Neural crest cell (in vitro differentiated cells): ENCODE measurements around the gene ARL15. TPM values are rescaled to one million over a fixed set of nuclear protein-coding genes. Genes with fewer than 3 reads are reported as not detected.

Source experiments
- DNase-seq: peaks from one replicate; pipeline ENCODE4 v3.0.0; 2021; ENCODE audit warnings: low read depth, mixed read lengths, low spot score
- H3K27ac Mint-ChIP-seq: one replicate; pipeline ENCODE4 v1.8.0; 2021; ENCODE audit warnings: mild to moderate bottlenecking, mixed read lengths; ENCODE audit not compliant: unreplicated experiment
- H3K27me3 Mint-ChIP-seq: 2 replicates; pipeline ENCODE4 v1.8.0; 2021; ENCODE audit warnings: low read depth, mild to moderate bottlenecking, mixed read lengths
- H3K36me3 Mint-ChIP-seq: 2 replicates; pipeline ENCODE4 v1.8.0; 2021; ENCODE audit warnings: low read depth, mild to moderate bottlenecking, mixed read lengths
- H3K4me1 Mint-ChIP-seq: 2 replicates; pipeline ENCODE4 v1.8.0; 2021; ENCODE audit warnings: mixed read lengths
- H3K4me3 Mint-ChIP-seq: one replicate; pipeline ENCODE4 v1.8.0; 2021; ENCODE audit warnings: mild to moderate bottlenecking, mixed read lengths
- H3K9me3 Mint-ChIP-seq: 2 replicates; pipeline ENCODE4 v1.8.0; 2021; ENCODE audit warnings: mixed read lengths
- total RNA-seq: library from RNA; stranded (reverse); gene quantifications from 2 replicates; pipeline ENCODE4 v1.2.1, GENCODE V29; 2021
- TF ChIP-seq, protein P1 (sequence below): fragments of 200-600 bp; sonication (generic); conservative IDR thresholded peaks from 2 replicates; pipeline ENCODE4 v1.5.0; 2021; ENCODE audit warnings: antibody characterized with exemption, mild to moderate bottlenecking

ARL15 gene
- total RNA-seq, 1 donor from 2014 or later, result 18.4 TPM

DNA sequence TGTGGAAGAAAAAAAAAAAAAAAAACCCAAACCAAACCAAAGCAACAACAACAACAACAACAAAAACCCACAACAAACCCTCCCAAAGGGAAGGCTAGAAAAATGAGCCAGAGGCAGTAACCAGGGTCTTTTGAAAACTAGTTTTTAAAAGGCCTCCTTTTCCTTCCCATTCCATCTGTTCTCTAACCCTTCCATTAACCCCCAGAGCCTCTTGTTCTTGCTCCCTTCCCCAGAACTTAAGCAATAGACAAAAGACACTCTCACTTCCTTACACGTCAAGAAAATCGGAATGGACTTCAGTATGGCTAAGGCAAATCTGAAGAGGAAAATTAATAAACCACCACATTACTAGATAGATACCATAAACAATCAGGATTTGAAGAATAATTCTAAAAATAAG, 292.8 kb downstream of the ARL15 start:
- peaks cover 9% of the 10 kb centered on the region for H3K9me3 Mint-ChIP-seq
- H3K36me3 Mint-ChIP-seq, result peaks cover 21% of the 10 kb centered on the region
- peaks cover 58% of the 10 kb centered on the region for H3K4me1 Mint-ChIP-seq
- H3K4me3 Mint-ChIP-seq, result no peak overlapping the region
- no peaks in the 10 kb centered on the region for H3K27me3 Mint-ChIP-seq
- DNase-seq, result no peak
- peak overlapping the region; percentile 9 for H3K27ac Mint-ChIP-seq
- TF ChIP-seq, protein P1, sequence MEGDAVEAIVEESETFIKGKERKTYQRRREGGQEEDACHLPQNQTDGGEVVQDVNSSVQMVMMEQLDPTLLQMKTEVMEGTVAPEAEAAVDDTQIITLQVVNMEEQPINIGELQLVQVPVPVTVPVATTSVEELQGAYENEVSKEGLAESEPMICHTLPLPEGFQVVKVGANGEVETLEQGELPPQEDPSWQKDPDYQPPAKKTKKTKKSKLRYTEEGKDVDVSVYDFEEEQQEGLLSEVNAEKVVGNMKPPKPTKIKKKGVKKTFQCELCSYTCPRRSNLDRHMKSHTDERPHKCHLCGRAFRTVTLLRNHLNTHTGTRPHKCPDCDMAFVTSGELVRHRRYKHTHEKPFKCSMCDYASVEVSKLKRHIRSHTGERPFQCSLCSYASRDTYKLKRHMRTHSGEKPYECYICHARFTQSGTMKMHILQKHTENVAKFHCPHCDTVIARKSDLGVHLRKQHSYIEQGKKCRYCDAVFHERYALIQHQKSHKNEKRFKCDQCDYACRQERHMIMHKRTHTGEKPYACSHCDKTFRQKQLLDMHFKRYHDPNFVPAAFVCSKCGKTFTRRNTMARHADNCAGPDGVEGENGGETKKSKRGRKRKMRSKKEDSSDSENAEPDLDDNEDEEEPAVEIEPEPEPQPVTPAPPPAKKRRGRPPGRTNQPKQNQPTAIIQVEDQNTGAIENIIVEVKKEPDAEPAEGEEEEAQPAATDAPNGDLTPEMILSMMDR, result no peak

DNA sequence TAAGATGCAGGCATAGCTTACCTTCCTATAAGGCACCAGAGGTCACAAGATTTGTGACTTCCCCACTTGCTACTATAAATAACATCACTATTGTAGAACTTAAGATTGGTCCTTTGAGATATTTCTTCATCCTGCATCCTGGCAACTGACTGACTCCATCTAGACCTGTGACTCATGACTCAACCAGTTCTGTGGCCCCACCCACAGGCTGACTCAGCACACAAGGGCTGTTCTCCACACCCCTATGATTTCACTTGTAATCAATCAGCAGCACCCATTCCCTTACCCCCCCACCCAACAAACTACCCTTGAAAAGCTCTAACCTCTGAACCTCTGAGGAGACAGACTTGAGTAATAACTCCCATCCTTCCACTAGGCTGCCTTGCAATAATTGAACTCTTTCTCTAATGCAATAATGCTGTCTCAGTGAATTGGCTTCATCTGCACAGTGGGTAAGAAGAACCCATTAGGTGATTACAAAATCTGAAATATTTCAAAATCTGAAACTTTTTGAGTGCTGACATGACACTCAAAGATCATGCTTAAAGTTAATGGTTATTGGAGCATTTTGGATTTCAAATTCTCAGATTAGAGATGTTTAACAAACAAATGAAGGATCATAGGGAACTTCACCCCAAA, 296.7 kb downstream of the ARL15 start:
- H3K9me3 Mint-ChIP-seq, result peaks cover 12% of the 10 kb centered on the region
- no peak overlapping the region for H3K4me3 Mint-ChIP-seq
- no peak for DNase-seq
- no peaks in the 10 kb centered on the region for H3K27me3 Mint-ChIP-seq
- TF ChIP-seq, protein P1, result no peak
- H3K27ac Mint-ChIP-seq, result no peak overlapping the region
- H3K4me1 Mint-ChIP-seq, result peaks cover 46% of the 10 kb centered on the region
- peaks cover 21% of the 10 kb centered on the region for H3K36me3 Mint-ChIP-seq

DNA sequence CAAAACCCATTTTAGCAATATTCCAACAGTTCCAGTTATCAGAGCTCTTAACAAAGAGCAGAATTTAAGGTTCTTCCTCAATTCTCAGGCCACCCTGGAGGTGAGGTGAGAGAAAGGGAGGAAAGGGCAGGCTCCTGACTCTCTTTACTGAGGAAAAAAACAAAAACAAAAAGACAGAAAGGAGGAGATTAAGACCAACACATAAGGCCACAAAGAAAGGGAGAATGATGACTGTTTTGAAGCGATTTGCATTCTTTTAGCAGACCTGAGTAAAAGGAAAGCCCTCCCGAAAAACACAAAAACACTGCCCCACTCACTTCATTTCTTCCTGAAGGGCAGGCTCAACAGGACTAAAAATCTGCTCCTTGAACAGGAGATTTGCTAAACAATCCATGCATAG, 300.5 kb downstream of the ARL15 start:
- peaks cover 14% of the 10 kb centered on the region for H3K36me3 Mint-ChIP-seq
- H3K27ac Mint-ChIP-seq, result no peak overlapping the region
- H3K4me1 Mint-ChIP-seq, result peaks cover 28% of the 10 kb centered on the region
- no peaks in the 10 kb centered on the region for H3K27me3 Mint-ChIP-seq
- TF ChIP-seq, protein P1, result no peak
- peaks cover 12% of the 10 kb centered on the region for H3K9me3 Mint-ChIP-seq
- DNase-seq, result no peak
- H3K4me3 Mint-ChIP-seq, result no peak overlapping the region

DNA sequence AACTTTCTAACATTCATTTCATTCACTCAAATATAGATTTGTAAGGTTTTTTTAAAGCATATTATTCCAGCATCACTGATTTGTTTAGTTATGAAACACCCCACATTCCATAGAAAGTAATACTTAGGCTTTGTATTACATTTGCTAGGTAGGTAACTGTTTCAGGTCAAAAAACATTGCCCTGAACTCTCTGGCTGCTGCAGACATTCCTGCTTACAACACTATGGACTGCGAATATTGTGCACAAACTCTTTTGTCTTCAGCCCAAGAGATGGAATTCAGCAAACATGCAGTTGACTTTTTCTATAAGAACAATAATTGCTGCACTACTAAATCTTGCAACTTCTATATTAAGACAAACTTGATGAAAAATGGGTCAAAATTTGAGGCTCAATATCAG, 301.0 kb downstream of the ARL15 start:
- H3K36me3 Mint-ChIP-seq, result peaks cover 12% of the 10 kb centered on the region
- peaks cover 28% of the 10 kb centered on the region for H3K4me1 Mint-ChIP-seq
- peaks cover 12% of the 10 kb centered on the region for H3K9me3 Mint-ChIP-seq
- H3K4me3 Mint-ChIP-seq, result no peak overlapping the region
- no peaks in the 10 kb centered on the region for H3K27me3 Mint-ChIP-seq
- TF ChIP-seq, protein P1, result no peak
- no peak overlapping the region for H3K27ac Mint-ChIP-seq
- DNase-seq, result no peak

DNA sequence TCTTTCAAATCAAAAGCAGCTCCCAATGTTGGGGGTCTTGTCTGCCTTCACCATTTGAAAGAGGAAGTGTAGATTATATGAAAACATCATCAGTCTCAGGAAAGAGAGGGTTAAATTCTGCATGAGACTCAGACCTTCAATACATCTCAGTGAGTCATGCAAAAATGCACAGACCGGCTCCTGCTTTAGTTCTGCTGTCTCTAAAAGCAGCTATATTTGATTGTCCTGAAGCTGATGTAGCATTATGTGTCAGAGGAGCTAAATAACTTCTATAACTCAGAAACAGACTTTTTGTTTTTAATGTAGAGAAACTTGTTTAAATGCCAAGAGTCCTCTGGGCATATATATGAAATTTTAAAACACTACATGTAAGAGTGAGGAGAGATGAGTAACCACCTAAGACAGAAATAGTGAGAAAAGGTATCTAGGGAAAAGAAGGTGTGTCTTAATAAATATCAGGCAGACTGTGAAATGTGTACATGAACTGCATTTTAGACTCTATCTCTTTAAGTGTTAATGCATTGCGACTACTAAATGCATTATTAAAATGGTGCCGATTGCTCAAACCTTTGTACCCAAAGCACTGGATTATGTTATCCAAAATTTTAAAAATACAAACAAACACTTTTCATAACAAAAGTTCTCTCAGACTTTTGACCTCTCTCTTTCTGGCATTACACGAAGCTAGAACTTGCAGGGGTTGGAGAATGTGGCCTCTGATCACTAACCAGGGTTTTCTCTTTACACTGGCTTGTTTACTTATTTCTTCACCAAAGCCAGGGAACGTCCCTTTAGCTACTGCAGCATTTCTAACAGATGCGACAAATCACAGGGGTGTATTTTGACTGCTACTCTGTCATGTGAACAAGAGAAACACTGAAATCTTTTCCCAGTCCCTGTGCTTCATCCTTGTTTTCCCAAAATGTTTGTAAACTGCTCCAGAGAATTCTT, 302.3 kb downstream of the ARL15 start:
- H3K27me3 Mint-ChIP-seq, result no peaks in the 10 kb centered on the region
- no peak overlapping the region for H3K27ac Mint-ChIP-seq
- no peak overlapping the region for H3K4me3 Mint-ChIP-seq
- TF ChIP-seq, protein P1, result no peak
- DNase-seq, result no peak
- peaks cover 28% of the 10 kb centered on the region for H3K4me1 Mint-ChIP-seq
- H3K36me3 Mint-ChIP-seq, result peaks cover under 1% of the 10 kb centered on the region
- H3K9me3 Mint-ChIP-seq, result peaks cover 3% of the 10 kb centered on the region
